HEK293T (cell line): ENCODE data around the gene TNRC6C.

Source experiments
- CTCF ChIA-PET: fragments of 350-600 bp; formaldehyde crosslinking; extraction: SDS; loops from one replicate; lab custom pipeline; 2021; ENCODE audit warnings: antibody characterized with exemption, inconsistent platforms; lab: Yijun Ruan, JAX
- POLR2A ChIA-PET: fragments of 350-600 bp; formaldehyde crosslinking; extraction: SDS; loops from one replicate; lab custom pipeline; 2020; ENCODE audit warnings: antibody characterized with exemption, inconsistent platforms; lab: Yijun Ruan, JAX
- DNase-seq: peaks from one replicate; pipeline ENCODE4 v3.0.0; 2012; ENCODE audit warnings: mixed read lengths; ENCODE audit errors: extremely low spot score
- ARNT ChIP-seq: fragments of 450-650 bp; IDR thresholded peaks from 2 replicates; pipeline ENCODE4 v1.6.1; 2017; ENCODE audit warnings: mild to moderate bottlenecking
- BHLHE40 ChIP-seq: fragments of 450-650 bp; IDR thresholded peaks from 2 replicates; pipeline ENCODE4 v1.6.1; 2016; ENCODE audit warnings: mild to moderate bottlenecking, moderate library complexity, borderline replicate concordance
- CTBP1 ChIP-seq: fragments of 450-650 bp; IDR thresholded peaks from 2 replicates; pipeline ENCODE4 v1.6.1; 2016; ENCODE audit warnings: borderline replicate concordance
- ELF4 ChIP-seq: fragments of 450-650 bp; IDR thresholded peaks from 2 replicates; pipeline ENCODE4 v1.6.1; 2017; ENCODE audit warnings: antibody characterized with exemption
- FOXA1 ChIP-seq: fragments of 450-650 bp; IDR thresholded peaks from 2 replicates; pipeline ENCODE4 v1.6.1; 2016; ENCODE audit warnings: mild to moderate bottlenecking
- FOXK2 ChIP-seq: fragments of 450-650 bp; IDR thresholded peaks from 2 replicates; pipeline ENCODE4 v1.6.1; 2016; ENCODE audit warnings: mild to moderate bottlenecking
- FOXM1 ChIP-seq: fragments of 450-650 bp; IDR thresholded peaks from 2 replicates; pipeline ENCODE4 v1.6.1; 2017; ENCODE audit warnings: mild to moderate bottlenecking, borderline replicate concordance
- HDGF ChIP-seq: fragments of 450-650 bp; IDR thresholded peaks from 2 replicates; pipeline ENCODE4 v1.6.1; 2017; ENCODE audit warnings: antibody characterized with exemption, borderline replicate concordance
- L3MBTL2 ChIP-seq: fragments of 450-650 bp; conservative IDR thresholded peaks from 2 replicates; pipeline ENCODE4 v1.6.1; 2016; ENCODE audit warnings: mild to moderate bottlenecking
- LEF1 ChIP-seq: fragments of 450-650 bp; IDR thresholded peaks from 2 replicates; pipeline ENCODE4 v1.6.1; 2017; ENCODE audit warnings: mild to moderate bottlenecking, borderline replicate concordance
- NFRKB ChIP-seq: fragments of 450-650 bp; IDR thresholded peaks from 2 replicates; pipeline ENCODE4 v1.6.1; 2016; ENCODE audit warnings: mild to moderate bottlenecking, moderate library complexity
- SP1 ChIP-seq: fragments of 450-650 bp; IDR thresholded peaks from 2 replicates; pipeline ENCODE4 v1.6.1; 2017
- SUZ12 ChIP-seq: fragments of 450-650 bp; IDR thresholded peaks from 2 replicates; pipeline ENCODE4 v1.6.1; 2016; ENCODE audit warnings: mild to moderate bottlenecking
- TARDBP ChIP-seq: fragments of 450-650 bp; IDR thresholded peaks from 2 replicates; pipeline ENCODE4 v1.6.1; 2016
- ZNF384 ChIP-seq: fragments of 450-650 bp; IDR thresholded peaks from 2 replicates; pipeline ENCODE4 v1.6.1; 2016
- TF ChIP-seq, protein P1 (sequence below): fragments of 450-650 bp; IDR thresholded peaks from 2 replicates; pipeline ENCODE4 v1.6.1; 2016

The TNRC6C gene

DNA sequence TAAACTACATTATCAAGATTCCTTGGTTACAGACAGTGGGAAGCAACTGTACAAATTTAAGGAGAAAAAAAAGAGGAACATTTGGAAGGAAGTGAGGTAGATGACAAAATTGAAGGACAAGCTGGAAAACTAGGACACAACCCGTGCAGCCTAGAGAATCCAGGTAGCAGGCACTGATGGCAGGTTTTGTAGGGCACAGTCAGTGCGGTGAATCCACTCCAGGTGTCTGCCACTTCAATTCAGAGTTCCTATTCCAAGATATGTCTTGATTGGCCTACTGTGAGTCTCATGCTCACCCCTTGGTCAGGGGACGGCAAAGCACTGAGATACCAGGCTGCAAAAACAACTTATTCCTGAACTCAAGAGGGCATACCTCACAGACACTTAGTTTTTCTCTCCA lies 37.8 kb downstream of the TNRC6C start:
- CTCF ChIA-PET, result no interaction called here
- TF ChIP-seq SP1 (no peak), BHLHE40 (no peak), L3MBTL2 (no peak), HDGF (no peak), FOXM1 (no peak), SUZ12 (no peak), CTBP1 (no peak), ARNT (no peak), FOXA1 (no peak), ELF4 (no peak), LEF1 (no peak), TARDBP (no peak), ZNF384 (no peak), NFRKB (no peak), FOXK2 (no peak)
- TF ChIP-seq, protein P1, sequence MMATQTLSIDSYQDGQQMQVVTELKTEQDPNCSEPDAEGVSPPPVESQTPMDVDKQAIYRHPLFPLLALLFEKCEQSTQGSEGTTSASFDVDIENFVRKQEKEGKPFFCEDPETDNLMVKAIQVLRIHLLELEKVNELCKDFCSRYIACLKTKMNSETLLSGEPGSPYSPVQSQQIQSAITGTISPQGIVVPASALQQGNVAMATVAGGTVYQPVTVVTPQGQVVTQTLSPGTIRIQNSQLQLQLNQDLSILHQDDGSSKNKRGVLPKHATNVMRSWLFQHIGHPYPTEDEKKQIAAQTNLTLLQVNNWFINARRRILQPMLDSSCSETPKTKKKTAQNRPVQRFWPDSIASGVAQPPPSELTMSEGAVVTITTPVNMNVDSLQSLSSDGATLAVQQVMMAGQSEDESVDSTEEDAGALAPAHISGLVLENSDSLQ, result no peak
- POLR2A ChIA-PET, result no interaction called here
- DNase-seq, result no peak

GRCh38 chr17:77999413-78000173 lies 41.1 kb downstream of the TNRC6C start:
- TF ChIP-seq L3MBTL2, result no peak
- TF ChIP-seq, protein P1, result no peak
- no peak for TF ChIP-seq ARNT
- TF ChIP-seq HDGF, result no peak
- no peak for TF ChIP-seq TARDBP
- no peak for TF ChIP-seq FOXK2
- no peak for TF ChIP-seq SP1
- no peak for TF ChIP-seq BHLHE40
- no peak for TF ChIP-seq CTBP1
- TF ChIP-seq ELF4, result no peak
- no peak for TF ChIP-seq SUZ12
- TF ChIP-seq FOXM1, result no peak
- CTCF ChIA-PET, result no interaction called here
- POLR2A ChIA-PET, result interaction anchor here (1.7 kb wide), 1 partner anchor 41 kb away, joined by 6 read pairs; the partner anchor contains the start of gene TNRC6C
- DNase-seq, result no peak

- no peak for DNase-seq
- POLR2A ChIA-PET, result no interaction called here
- CTCF ChIA-PET, result no interaction called here
- TF ChIP-seq SUZ12 (no peak), FOXA1 (no peak), ELF4 (no peak), LEF1 (no peak), BHLHE40 (no peak)
Measured at GRCh38 chr17:78000341-78000740, 41.8 kb downstream of the TNRC6C start.

GRCh38 chr17:78001182-78001581 lies 42.7 kb downstream of the TNRC6C start:
- TF ChIP-seq ZNF384 (no peak), ARNT (no peak), NFRKB (no peak), FOXK2 (no peak), FOXM1 (no peak)
- TF ChIP-seq, protein P1, result no peak

DNA sequence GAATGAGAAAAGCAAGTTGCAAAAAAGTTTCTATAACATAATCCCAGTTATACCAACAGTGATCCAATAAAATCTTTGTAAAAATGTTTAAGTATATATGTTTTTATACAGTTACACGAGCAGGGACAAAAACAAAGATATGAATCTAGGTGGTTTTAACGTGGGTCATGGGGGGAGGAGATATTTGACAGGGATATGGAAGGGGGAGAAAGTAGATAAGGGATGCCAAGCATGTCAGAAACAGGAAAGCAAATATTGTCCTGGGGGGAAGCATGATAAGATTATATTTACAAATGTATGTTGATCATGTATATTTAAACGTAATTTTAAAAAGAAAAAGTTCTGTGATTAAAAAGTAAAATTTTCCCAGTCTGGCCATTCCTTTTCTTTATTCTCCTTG lies 43.1 kb downstream of the TNRC6C start:
- TF ChIP-seq ZNF384 (no peak), FOXK2 (no peak), SP1 (no peak), NFRKB (no peak), CTBP1 (no peak), FOXM1 (no peak), HDGF (no peak), TARDBP (no peak), ELF4 (no peak), SUZ12 (no peak)
- DNase-seq, result no peak
- CTCF ChIA-PET, result interaction anchor here (1.2 to 1.8 kb wide), 2 partner anchors 12 to 18 kb away, joined by 4 to 6 read pairs; no protein-coding TSS in a partner anchor
- POLR2A ChIA-PET, result interaction anchor here (1.2 to 1.4 kb wide), 2 partner anchors 12 to 43 kb away, joined by 3 to 8 read pairs; partner anchors contain the start of gene TNRC6C

More at GRCh38 chr17:78001182-78001581, 42.7 kb downstream of the TNRC6C start:
- CTCF ChIA-PET, result interaction anchor here (1.2 to 1.8 kb wide), 2 partner anchors 12 to 18 kb away, joined by 4 to 6 read pairs; no protein-coding TSS in a partner anchor
- peak; percentile 38 for DNase-seq
- POLR2A ChIA-PET, result interaction anchor here (0.5 to 1.4 kb wide), 2 partner anchors 43 to 44 kb away, joined by 3 to 8 read pairs; partner anchors contain the start of gene TNRC6C

- DNase-seq, result no peak
- ChIA-PET POLR2A (interaction anchor here (1.2 to 1.4 kb wide), 2 partner anchors 11 to 44 kb away, joined by 3 to 8 read pairs; partner anchors contain the start of gene TNRC6C), CTCF (interaction anchor here (1.2 to 1.8 kb wide), 2 partner anchors 11 to 17 kb away, joined by 4 to 6 read pairs; no protein-coding TSS in a partner anchor)
- no peak for TF ChIP-seq SP1
- TF ChIP-seq L3MBTL2, result no peak
- no peak for TF ChIP-seq LEF1
- TF ChIP-seq SUZ12, result no peak
- TF ChIP-seq TARDBP, result no peak
- no peak for TF ChIP-seq ZNF384
- TF ChIP-seq NFRKB, result no peak
- TF ChIP-seq FOXK2, result no peak
- no peak for TF ChIP-seq ELF4
- no peak for TF ChIP-seq CTBP1
- no peak for TF ChIP-seq HDGF
- TF ChIP-seq BHLHE40, result no peak
- TF ChIP-seq FOXM1, result no peak
- TF ChIP-seq, protein P1, result no peak
- TF ChIP-seq FOXA1, result no peak
- TF ChIP-seq ARNT, result no peak
Measured at GRCh38 chr17:78002166-78002565, 43.7 kb downstream of the TNRC6C start.
